Activated CD4-positive, alpha-beta T cell treated with anti-CD3 and anti-CD28 coated beads for 1 hour (primary cell): ENCODE measurements around the gene POU2F3.
A peak's percentile ranks its signal among the peaks of the same experiment; 100 is the strongest.

Source experiments
- DNase-seq: peaks from one replicate; pipeline ENCODE4 v3.0.0-alpha.2; 2020

The POU2F3 gene

GRCh38 chr11:120326228-120326627 is 86.3 kb downstream of the POU2F3 start:
- no peak for DNase-seq

DNA sequence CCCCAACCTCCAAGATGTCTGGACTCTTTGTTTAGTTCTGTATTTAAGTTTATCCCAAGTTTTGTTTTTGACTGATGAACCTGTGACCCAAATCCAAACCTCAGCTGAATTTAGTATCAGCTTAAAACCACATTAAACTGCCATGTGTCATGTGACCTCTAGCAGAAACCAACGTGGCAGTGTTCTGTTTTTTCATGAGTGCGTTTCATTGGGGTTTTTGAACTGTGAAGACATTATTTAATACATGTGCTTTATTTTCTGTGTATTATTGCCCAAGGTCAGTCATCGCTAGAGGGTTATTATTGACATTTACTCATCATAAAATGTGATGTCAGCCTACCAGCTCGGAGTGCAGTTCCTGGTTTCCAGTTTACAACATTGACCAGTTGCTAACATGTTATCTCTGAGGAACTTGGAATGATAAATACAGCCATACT is 86.9 kb downstream of the POU2F3 start:
- no peak for DNase-seq

GRCh38 chr11:120327311-120327710 is 87.4 kb downstream of the POU2F3 start:
- no peak for DNase-seq

DNA sequence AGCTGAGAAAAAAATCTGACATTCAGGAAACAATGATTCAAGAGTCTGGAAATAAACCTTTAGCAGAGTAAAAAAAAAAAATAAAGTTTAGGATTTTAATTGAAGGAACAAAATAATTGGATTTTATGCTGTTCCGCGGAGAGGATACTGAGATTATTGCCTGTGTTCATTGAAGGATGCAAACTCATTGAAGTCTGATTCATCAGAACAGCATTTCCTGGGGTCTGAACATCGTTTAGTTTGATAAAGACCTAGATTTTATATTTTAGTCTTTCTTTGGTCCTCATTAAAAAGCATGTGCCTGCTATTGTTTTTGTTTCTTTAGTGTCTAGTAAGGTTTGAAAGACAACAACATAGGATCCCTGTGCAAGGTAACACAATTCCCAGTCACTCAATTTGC is 89.6 kb downstream of the POU2F3 start:
- DNase-seq = no peak

DNA sequence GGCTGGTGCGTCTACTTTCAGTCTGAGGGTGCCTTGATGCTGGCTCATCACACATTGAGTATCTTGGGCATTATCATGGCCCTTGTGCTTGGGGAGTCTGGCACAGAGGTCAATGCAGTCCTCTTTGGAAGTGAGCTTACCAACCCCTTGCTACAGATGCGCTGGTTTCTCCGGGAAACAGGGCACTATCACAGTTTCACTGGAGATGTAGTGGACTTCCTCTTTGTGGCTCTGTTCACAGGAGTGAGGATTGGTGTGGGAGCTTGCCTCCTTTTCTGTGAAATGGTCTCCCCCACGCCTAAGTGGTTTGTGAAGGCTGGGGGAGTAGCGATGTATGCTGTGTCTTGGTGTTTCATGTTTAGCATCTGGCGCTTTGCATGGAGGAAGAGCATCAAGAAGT is 90.1 kb downstream of the POU2F3 start:
- no peak for DNase-seq

DNA sequence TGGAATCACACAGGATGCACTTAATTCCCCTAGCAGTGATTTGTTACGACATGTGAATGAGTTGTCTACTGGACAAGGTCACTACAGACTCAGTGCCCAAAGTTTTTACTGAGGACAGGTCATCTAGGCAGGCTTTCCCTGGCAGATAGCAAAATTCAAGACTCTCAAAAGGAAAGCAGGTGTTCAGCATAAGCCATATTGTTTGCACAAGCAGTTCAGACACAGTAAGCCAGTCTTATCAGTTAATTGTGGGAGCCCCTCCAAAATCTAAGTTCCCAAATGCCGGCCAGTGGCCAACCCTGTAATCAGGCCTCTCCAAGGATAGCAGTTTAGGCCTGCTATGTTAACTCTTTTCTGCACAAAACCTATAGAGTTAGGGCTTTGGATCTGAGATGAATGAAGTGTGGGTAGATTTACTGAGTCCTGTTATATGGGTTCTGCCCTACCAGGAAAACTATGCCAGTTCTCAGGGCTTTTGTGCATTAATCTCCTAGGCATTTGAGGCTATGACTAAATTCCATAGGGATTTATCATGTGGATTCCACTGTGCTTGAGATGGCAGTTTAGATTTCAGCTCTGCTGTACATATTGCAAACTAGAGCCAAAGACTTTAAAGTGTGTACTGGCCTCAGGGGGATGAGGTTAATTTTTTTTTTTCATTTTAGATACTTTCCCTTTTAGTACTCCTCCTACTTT is 91.5 kb downstream of the POU2F3 start:
- no peak for DNase-seq

- no peak for DNase-seq
Observed at GRCh38 chr11:120332822-120333716, 93.1 kb downstream of the POU2F3 start.

GRCh38 chr11:120333801-120334200 is 93.9 kb downstream of the POU2F3 start:
- DNase-seq = no peak

DNA sequence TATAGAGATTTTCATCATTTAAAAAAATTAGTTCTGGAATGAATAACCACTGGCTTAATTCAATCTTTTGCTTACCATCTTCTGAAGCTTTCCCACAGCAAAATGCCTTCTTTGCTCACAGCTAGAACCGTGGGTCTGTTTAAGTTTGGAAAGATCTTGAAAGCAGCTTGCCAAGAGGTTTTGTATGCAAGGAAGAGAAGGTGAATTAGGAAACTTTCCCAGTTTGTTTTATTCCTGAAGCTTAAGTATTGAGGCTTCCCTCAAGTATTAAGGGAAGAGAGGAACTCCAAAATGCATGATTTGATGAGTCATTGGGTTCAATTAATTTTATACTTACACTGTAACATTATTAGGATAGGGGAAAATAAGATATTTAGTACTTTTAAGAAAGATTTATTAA is 94.4 kb downstream of the POU2F3 start:
- no peak for DNase-seq

GRCh38 chr11:120334894-120335462 is 95.0 kb downstream of the POU2F3 start:
- no peak for DNase-seq

GRCh38 chr11:120335556-120335907 is 95.6 kb downstream of the POU2F3 start:
- DNase-seq = peak; percentile 12

GRCh38 chr11:120335908-120336640 is 96.1 kb downstream of the POU2F3 start, which contains the start of gene ARHGEF12:
ARHGEF12 (plus strand) TSS chr11:120336413; CDS start chr11:120337244, 831 bp downstream.
- peak; percentile 55 for DNase-seq

- DNase-seq = peak; percentile 18
Observed at GRCh38 chr11:120336641-120337354, 96.9 kb downstream of the POU2F3 start.

GRCh38 chr11:120337355-120338106 is 97.6 kb downstream of the POU2F3 start:
- no peak for DNase-seq

DNA sequence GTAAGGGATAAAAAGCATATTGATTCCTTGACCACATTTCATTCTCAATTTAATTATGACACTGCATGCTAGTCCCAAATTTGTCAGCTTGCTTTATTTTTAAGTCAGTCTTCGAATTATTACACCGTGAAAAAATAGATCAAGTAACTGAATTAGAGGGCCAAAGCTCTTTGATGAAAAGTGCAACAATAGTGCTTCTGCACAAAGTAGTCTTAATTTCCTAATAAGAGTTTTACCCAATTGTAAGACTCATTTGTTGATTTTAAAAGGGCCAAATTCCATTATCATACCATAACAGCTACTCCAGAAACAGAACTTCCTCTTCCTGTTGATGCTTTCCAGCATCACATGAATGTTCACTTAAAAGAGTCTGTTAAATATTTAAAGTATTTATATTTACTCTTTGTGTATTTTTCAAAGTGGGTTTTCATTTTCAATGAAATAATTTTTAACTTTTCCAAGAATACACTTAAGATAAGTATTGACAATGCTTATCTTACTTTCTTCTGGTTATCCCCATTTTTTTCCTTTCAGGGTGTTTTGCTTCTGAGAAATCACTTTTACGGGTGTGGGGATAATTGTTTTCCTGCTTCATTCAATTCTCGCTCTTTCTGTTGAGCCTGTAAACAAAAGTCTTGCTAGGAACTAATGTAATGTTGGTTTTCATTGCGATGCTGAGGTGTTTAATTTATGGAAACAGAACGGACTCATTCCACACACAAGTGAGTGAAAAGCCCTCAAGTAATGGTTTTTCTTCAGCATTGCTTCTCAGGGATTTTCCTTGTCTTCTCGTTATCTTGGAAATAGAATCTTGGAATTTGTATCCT is 98.4 kb downstream of the POU2F3 start:
- no peak for DNase-seq

GRCh38 chr11:120339394-120339890 is 99.5 kb downstream of the POU2F3 start:
- no peak for DNase-seq

- no peak for DNase-seq
Observed at GRCh38 chr11:120340529-120340928, 100.6 kb downstream of the POU2F3 start.

GRCh38 chr11:120342226-120342625 is 102.3 kb downstream of the POU2F3 start:
- no peak for DNase-seq

- DNase-seq = no peak
Observed at GRCh38 chr11:120342678-120343077, 102.7 kb downstream of the POU2F3 start.

GRCh38 chr11:120343429-120343828 is 103.5 kb downstream of the POU2F3 start:
- no peak for DNase-seq
